Right lobe of liver (tissue), 6 donors: ENCODE data around the gene THBS3. TPM values are rescaled to one million over a fixed set of nuclear protein-coding genes. Genes with fewer than 3 reads are reported as not detected.

Source experiments
- ATAC-seq, 4 donors: fragments of 200-7000 bp; cut with Tn5 transposase; one replicate each; pipeline ENCODE4 v1.9.1; 2020; ENCODE audit warnings: mild to moderate bottlenecking in 4 of 4, moderate library complexity in 4 of 4
- DNase-seq, 3 donors: peaks; one replicate each; pipeline ENCODE4 v3.0.0-alpha.2; 2020
- H3K27ac ChIP-seq, 3 donors: fragments of 200-600 bp; one replicate each; pipeline ENCODE4 v1.8.0; 2022
- H3K27me3 ChIP-seq, 2 donors: fragments of 200-600 bp; one replicate each; pipeline ENCODE4 v1.8.0; 2022
- H3K36me3 ChIP-seq, 4 donors: fragments of 200-600 bp; sonication (generic) in 1 of 4; one replicate each; pipeline versions ENCODE4 v1.5.1 to v1.8.0; 2017 to 2022; ENCODE audit warnings: control low read depth in 1 of 4
- H3K4me1 ChIP-seq, 4 donors: fragments of 200-600 bp; sonication (generic) in 1 of 4; one replicate each; pipeline versions ENCODE4 v1.5.1 to v1.8.0; 2017 to 2022; ENCODE audit warnings: control low read depth in 1 of 4
- H3K4me3 ChIP-seq, 3 donors: fragments of 200-600 bp; one replicate each; pipeline ENCODE4 v1.8.0; 2022
- H3K9me3 ChIP-seq, 4 donors: fragments of 200-600 bp; sonication (generic) in 1 of 4; one replicate each; pipeline versions ENCODE4 v1.5.1 to v1.8.0; 2017 to 2022; ENCODE audit warnings: control low read depth in 1 of 4
- POLR2A ChIP-seq: fragments of 450-650 bp; IDR thresholded peaks from one replicate; pipeline ENCODE4 v1.6.1; 2017; ENCODE audit warnings: antibody characterized with exemption, mild to moderate bottlenecking
- WGBS: methylation state at CpG from one replicate; pipeline ENCODE4 v1.1.6; 2018; ENCODE audit warnings: low coverage, low lambda C conversion rate; ENCODE audit not compliant: insufficient coverage; ENCODE audit errors: missing lambda C conversion rate; 5-methylcytosine and 5-hydroxymethylcytosine counted together
- intact Hi-C, 2 donors: fragments of 100-400 bp; cut with DNase I; formaldehyde crosslinking; loops; one replicate each; pipeline versions ENCODE4 v1.11.2 to v1.14.1; 2022
- total RNA-seq, 6 experiments: library from RNA; depleted of rRNA in 2 of 6; stranded (reverse); fragments of >200 nt in 2 of 6; fragmentation: NEBNext Ultra II Directional in 3 of 6; extraction: Animal tissue kit (Norgen Biotek cat#: 25700) in 3 of 6; gene quantifications; one replicate each; pipeline versions ENCODE4 v1.1.0 to v1.2.4, GENCODE V29; 2016 to 2023
- TF ChIP-seq, protein P1 (sequence below), 4 donors: fragments of 200-600 bp in 3 of 4; fragments of 450-650 bp in 1 of 4; IDR thresholded peaks; one replicate each; pipeline versions ENCODE4 v1.5.1 to v1.8.0; 2016 to 2022; ENCODE audit warnings: antibody characterized with exemption in 4 of 4, mild to moderate bottlenecking in 2 of 4
- donor health status: DM: no; HTN: yes; CAD: no.
- donor health status: DM: no; HTN: no; CAD: no.
- donor health status: DM: no; HTN: no; CAD: no.
- donor health status: DM: no; HTN: yes; CAD: no.
- donor health status: DM: no; HTN: yes; CAD: no.

THBS3 gene
- total RNA-seq, 6 experiments from 2014 or later: 4.0 to 14.4 (median 10.5) TPM

DNA sequence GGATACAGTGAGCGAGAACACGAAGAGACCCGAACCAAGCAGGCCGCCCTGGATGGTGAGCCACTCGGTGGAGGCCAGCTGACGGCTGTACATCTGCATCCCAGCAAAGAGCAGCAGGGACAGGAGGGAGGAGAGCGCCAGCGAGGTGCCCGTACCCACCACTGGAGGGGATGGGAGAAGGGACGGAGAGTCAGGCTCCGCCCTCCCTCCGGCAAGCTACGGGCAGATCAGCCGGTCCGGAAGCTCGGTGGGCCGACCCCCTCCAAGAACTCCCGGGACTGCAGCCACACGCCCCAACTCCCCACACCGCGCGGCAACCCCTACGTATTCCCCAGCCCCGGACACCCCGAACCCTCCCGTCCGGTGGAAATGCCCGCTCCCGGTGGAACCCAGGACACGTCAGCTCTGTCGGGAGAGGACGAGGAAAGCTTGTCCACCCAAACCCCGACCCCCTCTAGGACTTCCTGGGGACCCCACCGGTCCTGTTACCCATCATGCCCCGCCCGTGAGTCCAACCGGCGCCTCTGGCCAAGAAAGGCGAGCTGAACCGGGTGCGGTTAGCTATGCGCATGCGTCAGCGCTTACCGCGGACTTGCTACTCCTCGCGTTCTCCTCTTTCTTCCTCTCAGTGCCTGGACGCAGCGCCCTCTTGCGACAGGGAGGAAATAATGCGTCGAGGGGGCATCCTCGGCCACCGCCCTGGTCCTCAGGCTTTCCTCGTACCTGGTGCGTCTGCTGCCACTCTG, 34.8 kb downstream of the THBS3 start, which contains the start of gene KRTCAP2:
Gene KRTCAP2, minus strand, starts transcription at position 573 of the 746 bp plus-strand sequence. Its CDS starts 80 bp downstream, at position 493.
- peak within 1 kb of the TSS; percentile 73 to 94 (median 87) for H3K4me3 ChIP-seq
- H3K27me3 ChIP-seq: no peaks in the 10 kb centered on the region
- DNase-seq (peak; percentile 95 to 97 (median 95)), ATAC-seq (peak; percentile 82 to 90 (median 86))
- peaks cover 0 to 10% (median 5%) of the 10 kb centered on the region in 4 donors for H3K36me3 ChIP-seq
- H3K9me3 ChIP-seq: no peaks in the 10 kb centered on the region
- TF ChIP-seq, protein P1, sequence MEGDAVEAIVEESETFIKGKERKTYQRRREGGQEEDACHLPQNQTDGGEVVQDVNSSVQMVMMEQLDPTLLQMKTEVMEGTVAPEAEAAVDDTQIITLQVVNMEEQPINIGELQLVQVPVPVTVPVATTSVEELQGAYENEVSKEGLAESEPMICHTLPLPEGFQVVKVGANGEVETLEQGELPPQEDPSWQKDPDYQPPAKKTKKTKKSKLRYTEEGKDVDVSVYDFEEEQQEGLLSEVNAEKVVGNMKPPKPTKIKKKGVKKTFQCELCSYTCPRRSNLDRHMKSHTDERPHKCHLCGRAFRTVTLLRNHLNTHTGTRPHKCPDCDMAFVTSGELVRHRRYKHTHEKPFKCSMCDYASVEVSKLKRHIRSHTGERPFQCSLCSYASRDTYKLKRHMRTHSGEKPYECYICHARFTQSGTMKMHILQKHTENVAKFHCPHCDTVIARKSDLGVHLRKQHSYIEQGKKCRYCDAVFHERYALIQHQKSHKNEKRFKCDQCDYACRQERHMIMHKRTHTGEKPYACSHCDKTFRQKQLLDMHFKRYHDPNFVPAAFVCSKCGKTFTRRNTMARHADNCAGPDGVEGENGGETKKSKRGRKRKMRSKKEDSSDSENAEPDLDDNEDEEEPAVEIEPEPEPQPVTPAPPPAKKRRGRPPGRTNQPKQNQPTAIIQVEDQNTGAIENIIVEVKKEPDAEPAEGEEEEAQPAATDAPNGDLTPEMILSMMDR (IDR thresholded peaks at IDR 0.05): peak; percentile 86 to 98 (median 97)
- TF ChIP-seq POLR2A: peak; percentile 60
- peaks cover 0 to 7% (median 0%) of the 10 kb centered on the region in 4 donors for H3K4me1 ChIP-seq
- H3K27ac ChIP-seq: peak within 1 kb of the TSS; percentile 73 to 87 (median 78)
- intact Hi-C loops: no loop called here
- 0% methylated on average over 18 of the region's 57 CpGs for WGBS

DNA sequence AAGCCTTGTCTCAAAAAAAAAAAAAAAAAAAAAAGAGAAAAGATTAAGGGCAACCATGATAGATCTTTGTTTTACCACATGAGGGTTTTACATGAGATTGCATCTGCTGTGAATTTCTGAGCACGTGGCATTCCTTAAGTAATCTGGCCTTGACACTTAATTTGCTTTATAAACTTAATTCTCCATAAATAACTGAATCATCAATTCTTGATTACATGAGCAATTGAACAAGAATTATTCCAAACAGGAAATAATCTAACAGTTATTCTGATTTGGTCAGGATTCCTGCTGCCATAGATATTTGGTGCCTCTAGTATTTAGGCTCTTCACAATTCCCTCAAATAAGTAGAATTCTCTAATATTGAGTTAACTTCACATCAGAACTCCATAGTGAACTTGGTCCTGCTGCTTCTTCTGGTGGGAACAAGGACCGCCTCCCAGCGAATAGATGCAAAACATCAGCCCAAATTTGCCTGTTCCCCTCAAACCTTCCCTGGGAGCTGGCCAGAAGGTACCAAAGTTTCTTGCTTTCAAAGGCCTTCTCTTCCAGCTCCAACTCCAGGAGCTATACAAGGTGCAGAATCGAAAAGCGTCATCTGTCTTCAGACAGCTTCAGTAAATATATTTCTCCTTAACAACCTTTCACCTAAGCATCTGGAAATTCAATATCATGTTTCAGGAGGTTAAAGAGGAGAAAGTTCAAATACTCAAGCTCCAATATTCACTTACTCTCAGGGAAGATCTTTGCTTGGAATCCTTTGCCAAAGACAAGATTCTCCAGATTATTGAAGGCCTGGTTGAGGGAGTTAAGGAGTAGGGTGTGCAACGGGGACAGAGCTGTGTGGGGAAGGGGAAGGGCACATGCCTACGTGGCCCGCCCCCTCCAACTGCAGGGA, 35.6 kb downstream of the THBS3 start:
- H3K9me3 ChIP-seq: no peaks in the 10 kb centered on the region
- H3K4me3 ChIP-seq: peak overlapping the region; percentile 73 to 94 (median 87)
- peak overlapping the region; percentile 73 to 87 (median 78) for H3K27ac ChIP-seq
- peaks cover 0 to 7% (median 2%) of the 10 kb centered on the region in 4 donors for H3K4me1 ChIP-seq
- TF ChIP-seq, protein P1 (IDR thresholded peaks at IDR 0.05): no peak
- TF ChIP-seq POLR2A: no peak
- H3K27me3 ChIP-seq: no peaks in the 10 kb centered on the region
- ATAC-seq (no peak), DNase-seq (no peak)
- intact Hi-C loops: no loop called here
- peaks cover 0 to 10% (median 5%) of the 10 kb centered on the region in 4 donors for H3K36me3 ChIP-seq
- 38% methylated on average over 7 of the region's 8 CpGs for WGBS

DNA sequence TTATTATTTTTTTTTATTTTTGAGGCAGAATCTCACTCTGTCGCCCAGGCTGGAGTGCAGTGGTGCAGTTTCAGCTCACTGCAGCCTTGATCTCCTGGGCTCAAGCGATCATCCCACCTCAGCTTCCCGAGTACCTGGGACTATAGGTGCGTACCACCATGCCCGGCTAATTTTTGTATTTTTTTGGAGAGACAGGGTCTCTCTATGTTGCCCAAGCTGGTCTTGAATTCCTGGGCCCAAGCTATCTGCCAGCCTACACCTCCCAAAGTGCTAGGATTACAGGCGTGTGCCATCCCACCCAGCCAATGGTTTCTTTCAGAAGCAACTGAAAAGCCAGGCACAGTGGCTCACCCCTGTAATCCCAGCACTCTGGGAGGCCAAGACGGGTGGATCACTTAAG, 36.9 kb downstream of the THBS3 start:
- H3K36me3 ChIP-seq: peaks cover 0 to 10% (median 5%) of the 10 kb centered on the region in 4 donors
- TF ChIP-seq, protein P1 (IDR thresholded peaks at IDR 0.05): no peak
- no peak for TF ChIP-seq POLR2A
- intact Hi-C loops: no loop called here
- H3K27ac ChIP-seq: no peak overlapping the region
- no peak overlapping the region for H3K4me3 ChIP-seq
- ATAC-seq (no peak), DNase-seq (no peak)
- no peaks in the 10 kb centered on the region for H3K27me3 ChIP-seq
- H3K4me1 ChIP-seq: peaks cover 0 to 7% (median 2%) of the 10 kb centered on the region in 4 donors
- no peaks in the 10 kb centered on the region for H3K9me3 ChIP-seq
- 96% methylated on average over 7 of the region's 7 CpGs for WGBS

DNA sequence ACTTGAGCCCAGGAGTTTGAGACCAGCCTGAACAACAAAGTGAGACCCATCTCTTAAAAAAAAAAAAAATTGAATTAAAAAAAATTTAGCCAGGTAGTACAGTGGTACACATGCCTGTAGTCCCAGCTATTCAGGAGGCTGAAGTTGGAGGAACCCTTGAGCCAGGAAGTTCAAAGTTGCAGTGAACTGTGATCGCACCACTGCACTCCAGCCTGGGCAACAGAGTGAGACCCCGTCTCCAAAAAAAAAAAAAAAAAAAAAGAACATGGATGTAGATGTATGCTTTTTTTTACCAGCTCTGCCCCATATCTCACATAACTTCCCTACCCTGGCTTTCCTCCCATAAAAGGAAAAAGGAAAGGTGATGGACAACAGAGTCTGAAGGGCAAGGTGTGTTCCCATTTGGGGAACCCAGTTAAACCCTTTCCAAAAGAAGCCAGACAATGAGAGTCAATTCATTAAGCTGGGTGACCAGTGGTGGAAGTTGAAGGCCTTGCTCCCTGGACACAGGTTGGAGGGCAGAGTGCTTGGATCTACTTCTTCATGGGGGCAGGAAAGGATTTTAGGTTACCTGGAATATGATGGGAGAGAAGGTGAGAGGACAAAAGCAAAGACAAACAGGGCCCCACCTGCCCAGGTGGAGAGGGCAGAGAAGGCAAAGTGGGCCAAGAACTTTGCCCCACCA, 37.5 kb downstream of the THBS3 start:
- no peak for DNase-seq
- no peak overlapping the region for H3K27ac ChIP-seq
- ATAC-seq: no peak
- H3K27me3 ChIP-seq: no peaks in the 10 kb centered on the region
- H3K4me3 ChIP-seq: no peak overlapping the region
- peaks cover 0 to 10% (median 5%) of the 10 kb centered on the region in 4 donors for H3K36me3 ChIP-seq
- TF ChIP-seq, protein P1 (IDR thresholded peaks at IDR 0.05): no peak
- TF ChIP-seq POLR2A: no peak
- peaks cover 0 to 7% (median 2%) of the 10 kb centered on the region in 4 donors for H3K4me1 ChIP-seq
- intact Hi-C loops: no loop called here
- 100% methylated on average over 1 of the region's 2 CpGs for WGBS
- H3K9me3 ChIP-seq: no peaks in the 10 kb centered on the region
